ENCODE data around the gene TDP2.

Gene TDP2

DNA sequence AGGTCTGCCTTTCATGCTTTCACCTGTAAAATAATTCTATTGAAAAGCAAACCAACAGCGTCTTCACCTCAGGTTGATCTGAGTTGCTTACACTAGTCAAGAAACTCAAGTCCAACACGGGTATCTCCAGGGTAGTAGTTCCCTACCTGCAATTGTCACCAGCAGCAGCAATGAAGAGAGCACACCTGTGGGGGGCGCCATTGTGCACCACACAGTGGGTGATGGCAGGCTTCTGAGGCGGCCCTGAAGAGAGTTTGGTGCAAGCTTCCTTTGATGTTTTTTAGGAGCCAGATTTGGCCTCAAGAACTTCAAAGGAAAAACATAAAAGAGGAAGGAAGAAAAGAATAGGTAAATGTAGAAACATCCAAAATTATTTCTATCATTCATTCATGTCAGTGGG is 65.8 kb downstream of the TDP2 start:
- ATAC-seq (replicated peaks; ENCODE audit: extremely low read depth, poor library complexity, severe bottlenecking): no peak
- no peak for DNase-seq (ENCODE audit: low spot score in 2 of 2)
- Mint-ChIP-seq H3K4me3 (no peak overlapping the region), H3K27ac (ENCODE audit: low read depth) (no peak overlapping the region), H3K36me3 (ENCODE audit: insufficient read depth) (no peaks in the 10 kb centered on the region), H3K4me1 (no peaks in the 10 kb centered on the region), H3K27me3 (peaks cover 11% of the 10 kb centered on the region), H3K9me3 (no peaks in the 10 kb centered on the region)
